ENCODE measurements around the gene CDC20.
A peak's percentile ranks its signal among the peaks of the same experiment; 100 is the strongest.

The CDC20 gene

GRCh38 chr1:43329995-43330751 is 28.6 kb upstream of the CDC20 start:
- DNase-seq: peak; percentile 93 to 95 (median 94)

- DNase-seq: no peak
Measured at GRCh38 chr1:43331688-43332087, 27.1 kb upstream of the CDC20 start.

- DNase-seq: no peak
Measured at GRCh38 chr1:43334453-43335205, 24.2 kb upstream of the CDC20 start.

GRCh38 chr1:43337588-43337987 is 21.2 kb upstream of the CDC20 start, which contains the start of gene MPL:
TSS of gene MPL (plus strand) at chr1:43337818. CDS start at chr1:43337849, 31 bp downstream.
- no peak for DNase-seq

- DNase-seq: no peak
Measured at GRCh38 chr1:43338001-43338400, 20.8 kb upstream of the CDC20 start.

- DNase-seq: no peak
Measured at GRCh38 chr1:43339584-43340232, 19.1 kb upstream of the CDC20 start.

GRCh38 chr1:43340559-43340958 is 18.2 kb upstream of the CDC20 start:
- DNase-seq: no peak

- DNase-seq: no peak
Measured at GRCh38 chr1:43344267-43344850, 14.4 kb upstream of the CDC20 start.

- DNase-seq: peak; percentile 23 to 48 (median 37)
Measured at GRCh38 chr1:43345120-43345519, 13.7 kb upstream of the CDC20 start.

GRCh38 chr1:43346636-43347035 is 12.1 kb upstream of the CDC20 start:
- no peak for DNase-seq

GRCh38 chr1:43348343-43348808 is 10.4 kb upstream of the CDC20 start:
- no peak for DNase-seq

GRCh38 chr1:43348809-43349593 is 9.8 kb upstream of the CDC20 start:
- DNase-seq: peak in 1 of 3 donors; percentile 14

GRCh38 chr1:43349594-43350306 is 9.0 kb upstream of the CDC20 start:
- no peak for DNase-seq

- no peak for DNase-seq
Measured at GRCh38 chr1:43350976-43351375, 7.8 kb upstream of the CDC20 start.

- no peak for DNase-seq
Measured at GRCh38 chr1:43351421-43352350, 7.1 kb upstream of the CDC20 start.

GRCh38 chr1:43352351-43352705 is 6.5 kb upstream of the CDC20 start:
- no peak for DNase-seq

GRCh38 chr1:43352881-43353280 is 5.9 kb upstream of the CDC20 start:
- DNase-seq: peak in 1 of 3 donors; percentile 11

- DNase-seq: no peak
Measured at GRCh38 chr1:43354471-43354870, 4.3 kb upstream of the CDC20 start.

GRCh38 chr1:43354936-43355335 is 3.8 kb upstream of the CDC20 start:
- DNase-seq: no peak

- DNase-seq: no peak
Measured at GRCh38 chr1:43357251-43357650, 1.5 kb upstream of the CDC20 start.
